Hepatocyte (in vitro differentiated cells): ENCODE results near the gene FMO2. TPM values are rescaled to one million over a fixed set of nuclear protein-coding genes. Genes with fewer than 3 reads are reported as not detected.

Experiments
- DNase-seq: peaks from one replicate; pipeline ENCODE4 v3.0.0-alpha.2; 2016; ENCODE audit warnings: low spot score
- H2AFZ ChIP-seq: fragments of 200-600 bp; sonication (generic); 2 replicates; pipeline ENCODE4 v1.6.0; 2016; ENCODE audit warnings: antibody characterized with exemption, mild to moderate bottlenecking
- H3K27ac ChIP-seq: fragments of 200-600 bp; sonication (generic); 2 replicates; pipeline ENCODE4 v1.5.1; 2016; ENCODE audit warnings: mild to moderate bottlenecking
- H3K27me3 ChIP-seq: fragments of 200-600 bp; sonication (generic); 2 replicates; pipeline ENCODE4 v1.6.1; 2016
- H3K36me3 ChIP-seq: fragments of 200-600 bp; sonication (generic); replicated peaks from 2 replicates; pipeline ENCODE4 v1.5.1; 2016; ENCODE audit warnings: low read depth; ENCODE audit not compliant: insufficient read depth
- H3K4me1 ChIP-seq: fragments of 200-600 bp; sonication (generic); 2 replicates; pipeline ENCODE4 v1.5.1; 2016; ENCODE audit warnings: mild to moderate bottlenecking, moderate library complexity; ENCODE audit not compliant: insufficient read depth
- H3K4me2 ChIP-seq: fragments of 200-600 bp; sonication (generic); 2 replicates; pipeline ENCODE4 v1.6.0; 2016
- H3K4me3 ChIP-seq: fragments of 200-600 bp; sonication (generic); 2 replicates; pipeline ENCODE4 v1.5.1; 2016; ENCODE audit warnings: mild to moderate bottlenecking
- H3K79me2 ChIP-seq: fragments of 200-600 bp; sonication (generic); 2 replicates; pipeline ENCODE4 v1.6.0; 2017; ENCODE audit warnings: mild to moderate bottlenecking
- H3K9me2 ChIP-seq: fragments of 200-600 bp; sonication (generic); replicated peaks from 2 replicates; pipeline ENCODE4 v1.6.0; 2017; ENCODE audit warnings: mild to moderate bottlenecking; ENCODE audit not compliant: insufficient read depth
- H3K9me3 ChIP-seq: fragments of 200-600 bp; sonication (generic); 2 replicates; pipeline ENCODE4 v1.5.1; 2016; ENCODE audit warnings: low read depth, mild to moderate bottlenecking
- H4K20me1 ChIP-seq: fragments of 200-600 bp; sonication (generic); 2 replicates; pipeline ENCODE4 v1.6.0; 2016; ENCODE audit warnings: mild to moderate bottlenecking; ENCODE audit not compliant: insufficient read depth, poor library complexity, severe bottlenecking
- CTCF ChIP-seq: fragments of 200-600 bp; sonication (generic); IDR thresholded peaks from 2 replicates; pipeline ENCODE4 v1.5.1; 2016; ENCODE audit warnings: antibody characterized with exemption, mild to moderate bottlenecking; ENCODE audit not compliant: poor library complexity
- EZH2 ChIP-seq: fragments of 200-600 bp; sonication (generic); IDR thresholded peaks from 2 replicates; pipeline ENCODE4 v1.6.1; 2016; ENCODE audit warnings: antibody characterized with exemption, mild to moderate bottlenecking, borderline replicate concordance
- EZH2phosphoT487 ChIP-seq: fragments of 200-600 bp; sonication (generic); IDR thresholded peaks from one replicate; pipeline ENCODE4 v1.6.1; 2018; ENCODE audit warnings: antibody characterized with exemption, mild to moderate bottlenecking, low read depth, moderate library complexity; ENCODE audit not compliant: unreplicated experiment, severe bottlenecking
- WGBS: methylation state at CpG from one replicate; pipeline ENCODE4 v1.1.6; 2016; ENCODE audit warnings: low lambda C conversion rate; ENCODE audit errors: missing lambda C conversion rate; 5-methylcytosine and 5-hydroxymethylcytosine counted together
- polyA plus RNA-seq: library from polyadenylated mRNA; unstranded; fragments of >200 nt; fragmentation: Nextera tagmentation; extraction: Ambion mirVana; gene quantifications from 2 replicates; pipeline ENCODE4 v1.2.1, GENCODE V29; 2016
- total RNA-seq: library from RNA; depleted of rRNA; stranded (reverse); fragments of >200 nt; gene quantifications from 2 replicates; pipeline ENCODE4 v1.2.3, GENCODE V29; 2014

FMO2 gene
- 0.70 and 2.0 TPM in 2 replicates for total RNA-seq
- not detected in 2 replicates for polyA plus RNA-seq

- Histone ChIP-seq H2AFZ (no peak within 1 kb of the TSS), H3K4me1 (no peaks in the 10 kb centered on the region), H3K27me3 (no peaks in the 10 kb centered on the region), H3K9me2 (no peaks in the 10 kb centered on the region), H3K27ac (no peak within 1 kb of the TSS), H4K20me1 (no peaks in the 10 kb centered on the region), H3K4me3 (no peak within 1 kb of the TSS), H3K79me2 (no peaks in the 10 kb centered on the region), H3K36me3 (no peaks in the 10 kb centered on the region), H3K9me3 (no peaks in the 10 kb centered on the region), H3K4me2 (no peak within 1 kb of the TSS)
- WGBS, result 77% methylated on average over 6 of the region's 6 CpGs
- no peak for DNase-seq
- TF ChIP-seq EZH2phosphoT487 (no peak), EZH2 (no peak), CTCF (no peak)
These were observed at the start of gene FMO2 for GRCh38 chr1:171185091-171185490. Gene FMO2 (plus strand): TSS chr1:171185300. CDS start chr1:171185714, 414 bp downstream.

- Histone ChIP-seq H3K9me3 (no peaks in the 10 kb centered on the region), H3K27ac (peak overlapping the region; percentile 60), H3K9me2 (no peaks in the 10 kb centered on the region), H3K4me1 (peaks cover 25% of the 10 kb centered on the region), H3K79me2 (no peaks in the 10 kb centered on the region), H4K20me1 (no peaks in the 10 kb centered on the region), H3K27me3 (no peaks in the 10 kb centered on the region), H3K4me3 (no peak overlapping the region), H3K36me3 (no peaks in the 10 kb centered on the region), H3K4me2 (no peak overlapping the region), H2AFZ (no peak overlapping the region)
- no peak for TF ChIP-seq CTCF
- TF ChIP-seq EZH2, result no peak
- no peak for TF ChIP-seq EZH2phosphoT487
- DNase-seq, result no peak
- 71% methylated on average over 2 of the region's 2 CpGs for WGBS
These were observed 47.5 kb upstream of the FMO2 start for GRCh38 chr1:171137580-171137979.

GRCh38 chr1:171138980-171139379 is 46.1 kb upstream of the FMO2 start:
- no peaks in the 10 kb centered on the region for H3K36me3 ChIP-seq
- no peak overlapping the region for H3K27ac ChIP-seq
- no peaks in the 10 kb centered on the region for H3K27me3 ChIP-seq
- H3K4me1 ChIP-seq, result peaks cover 34% of the 10 kb centered on the region
- H3K4me2 ChIP-seq, result no peak overlapping the region
- H3K79me2 ChIP-seq, result no peaks in the 10 kb centered on the region
- WGBS, result 98% methylated on average over 2 of the region's 2 CpGs
- H3K9me3 ChIP-seq, result no peaks in the 10 kb centered on the region
- no peak overlapping the region for H3K4me3 ChIP-seq
- no peak for DNase-seq
- no peaks in the 10 kb centered on the region for H3K9me2 ChIP-seq
- no peak overlapping the region for H2AFZ ChIP-seq
- H4K20me1 ChIP-seq, result no peaks in the 10 kb centered on the region
- no peak for TF ChIP-seq CTCF
- no peak for TF ChIP-seq EZH2phosphoT487
- no peak for TF ChIP-seq EZH2

- Histone ChIP-seq H3K4me3 (no peak overlapping the region), H3K79me2 (no peaks in the 10 kb centered on the region), H4K20me1 (no peaks in the 10 kb centered on the region), H3K9me3 (no peaks in the 10 kb centered on the region), H3K36me3 (no peaks in the 10 kb centered on the region), H3K9me2 (no peaks in the 10 kb centered on the region), H3K27ac (no peak overlapping the region), H3K27me3 (no peaks in the 10 kb centered on the region), H3K4me2 (no peak overlapping the region), H2AFZ (no peak overlapping the region), H3K4me1 (peaks cover 34% of the 10 kb centered on the region)
- no peak for DNase-seq
- 97% methylated on average over 4 of the region's 4 CpGs for WGBS
- TF ChIP-seq CTCF (no peak), EZH2 (no peak), EZH2phosphoT487 (no peak)
These were observed 45.2 kb upstream of the FMO2 start for GRCh38 chr1:171139890-171140289.
